DOHH2 (cell line): ENCODE data around the gene RHOG.

ENCODE experiments used
- H3F3A ChIP-seq: fragments of 200-600 bp; sonication (generic), shearing (Covaris generic); 2 replicates; pipeline ENCODE4 v1.6.0; 2016; ENCODE audit warnings: antibody characterized with exemption, mild to moderate bottlenecking; ENCODE audit not compliant: control insufficient read depth, insufficient read depth
- H3K27ac ChIP-seq: fragments of 200-600 bp; sonication (generic); 2 replicates; pipeline ENCODE4 v1.5.1; 2014; ENCODE audit warnings: low read depth, mild to moderate bottlenecking, low read length, moderate library complexity
- H3K27me3 ChIP-seq: fragments of 200-600 bp; sonication (generic); 2 replicates; pipeline ENCODE4 v1.6.1; 2014; ENCODE audit warnings: mild to moderate bottlenecking, low read length, mixed read lengths; ENCODE audit not compliant: control insufficient read depth
- H3K36me3 ChIP-seq: fragments of 200-600 bp; sonication (generic); 2 replicates; pipeline ENCODE4 v1.6.1; 2014; ENCODE audit warnings: mild to moderate bottlenecking, low read length, moderate library complexity, mixed read lengths; ENCODE audit not compliant: control insufficient read depth
- H3K4me1 ChIP-seq: fragments of 200-600 bp; sonication (generic); 2 replicates; pipeline ENCODE4 v1.6.1; 2014; ENCODE audit warnings: mild to moderate bottlenecking, low read length, mixed read lengths; ENCODE audit not compliant: control insufficient read depth
- H3K4me2 ChIP-seq: fragments of 200-600 bp; sonication (generic); 2 replicates; pipeline ENCODE4 v1.6.0; 2014; ENCODE audit warnings: mild to moderate bottlenecking, low read length, moderate library complexity
- H3K4me3 ChIP-seq: fragments of 200-600 bp; sonication (generic); 2 replicates; pipeline ENCODE4 v1.5.1; 2014; ENCODE audit warnings: mild to moderate bottlenecking, low read length, mixed read lengths
- H3K79me2 ChIP-seq: fragments of 200-600 bp; sonication (generic); 2 replicates; pipeline ENCODE4 v1.6.1; 2014; ENCODE audit warnings: mild to moderate bottlenecking, low read length, mixed read lengths; ENCODE audit not compliant: control insufficient read depth
- H3K9me2 ChIP-seq: fragments of 200-600 bp; sonication (generic); replicated peaks from 2 replicates; pipeline ENCODE4 v1.6.1; 2014; ENCODE audit warnings: mild to moderate bottlenecking, low read length, mixed read lengths; ENCODE audit not compliant: control insufficient read depth
- H3K9me3 ChIP-seq: fragments of 200-600 bp; sonication (generic); 2 replicates; pipeline ENCODE4 v1.6.1; 2014; ENCODE audit warnings: antibody characterized with exemption, low read length, mixed read lengths; ENCODE audit not compliant: control insufficient read depth, insufficient read depth
- H4K20me1 ChIP-seq: fragments of 200-600 bp; sonication (generic); 2 replicates; pipeline ENCODE4 v1.6.0; 2014; ENCODE audit warnings: low read depth, mild to moderate bottlenecking, antibody characterized with exemption, low read length, moderate library complexity; ENCODE audit not compliant: control insufficient read depth, insufficient read depth
- EZH2phosphoT487 ChIP-seq: fragments of 200-600 bp; sonication (generic); IDR thresholded peaks from 2 replicates; pipeline ENCODE4 v1.6.1; 2017; ENCODE audit warnings: borderline replicate concordance, mild to moderate bottlenecking, antibody characterized with exemption, low read length, moderate library complexity, mixed read lengths
- TF ChIP-seq, protein P1 (sequence below): fragments of 200-600 bp; sonication (generic); IDR thresholded peaks from one replicate; pipeline ENCODE4 v1.5.1; 2014; ENCODE audit warnings: antibody characterized with exemption, mild to moderate bottlenecking, low read depth, low read length; ENCODE audit not compliant: poor library complexity, severe bottlenecking

Gene RHOG

DNA sequence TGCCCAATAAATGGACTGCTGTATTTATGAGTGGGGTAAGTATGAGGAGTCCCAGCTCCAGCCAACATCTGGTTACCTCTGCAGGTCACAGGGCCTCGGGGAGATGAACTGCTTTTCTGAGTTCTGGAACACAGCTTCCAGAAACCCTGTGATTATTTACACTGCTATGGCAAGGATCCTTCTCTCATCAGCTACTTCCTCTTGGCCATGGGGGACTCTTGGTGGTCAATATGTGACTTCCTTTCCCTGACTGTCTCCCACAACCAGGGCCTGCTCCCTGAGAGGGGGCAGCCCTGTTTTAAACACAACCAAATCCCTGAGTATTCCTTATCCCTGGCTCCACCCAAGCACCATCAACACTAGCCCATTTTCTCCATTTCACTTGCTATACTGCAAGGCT, 10.0 kb downstream of the RHOG start:
- no peaks in the 10 kb centered on the region for H3K27me3 ChIP-seq
- H3K4me2 ChIP-seq: no peak overlapping the region
- H3K27ac ChIP-seq: no peak overlapping the region
- H3K36me3 ChIP-seq: peaks cover 71% of the 10 kb centered on the region
- peaks cover 17% of the 10 kb centered on the region for H3K4me1 ChIP-seq
- TF ChIP-seq, protein P1, sequence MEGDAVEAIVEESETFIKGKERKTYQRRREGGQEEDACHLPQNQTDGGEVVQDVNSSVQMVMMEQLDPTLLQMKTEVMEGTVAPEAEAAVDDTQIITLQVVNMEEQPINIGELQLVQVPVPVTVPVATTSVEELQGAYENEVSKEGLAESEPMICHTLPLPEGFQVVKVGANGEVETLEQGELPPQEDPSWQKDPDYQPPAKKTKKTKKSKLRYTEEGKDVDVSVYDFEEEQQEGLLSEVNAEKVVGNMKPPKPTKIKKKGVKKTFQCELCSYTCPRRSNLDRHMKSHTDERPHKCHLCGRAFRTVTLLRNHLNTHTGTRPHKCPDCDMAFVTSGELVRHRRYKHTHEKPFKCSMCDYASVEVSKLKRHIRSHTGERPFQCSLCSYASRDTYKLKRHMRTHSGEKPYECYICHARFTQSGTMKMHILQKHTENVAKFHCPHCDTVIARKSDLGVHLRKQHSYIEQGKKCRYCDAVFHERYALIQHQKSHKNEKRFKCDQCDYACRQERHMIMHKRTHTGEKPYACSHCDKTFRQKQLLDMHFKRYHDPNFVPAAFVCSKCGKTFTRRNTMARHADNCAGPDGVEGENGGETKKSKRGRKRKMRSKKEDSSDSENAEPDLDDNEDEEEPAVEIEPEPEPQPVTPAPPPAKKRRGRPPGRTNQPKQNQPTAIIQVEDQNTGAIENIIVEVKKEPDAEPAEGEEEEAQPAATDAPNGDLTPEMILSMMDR: no peak
- no peak for TF ChIP-seq EZH2phosphoT487
- H3K9me2 ChIP-seq: no peaks in the 10 kb centered on the region
- peaks cover 25% of the 10 kb centered on the region; the same call in 1 of the 2 replicates for H4K20me1 ChIP-seq
- H3F3A ChIP-seq: no peaks in the 10 kb centered on the region
- peaks cover 58% of the 10 kb centered on the region for H3K79me2 ChIP-seq
- no peak overlapping the region for H3K4me3 ChIP-seq
- no peaks in the 10 kb centered on the region for H3K9me3 ChIP-seq

DNA sequence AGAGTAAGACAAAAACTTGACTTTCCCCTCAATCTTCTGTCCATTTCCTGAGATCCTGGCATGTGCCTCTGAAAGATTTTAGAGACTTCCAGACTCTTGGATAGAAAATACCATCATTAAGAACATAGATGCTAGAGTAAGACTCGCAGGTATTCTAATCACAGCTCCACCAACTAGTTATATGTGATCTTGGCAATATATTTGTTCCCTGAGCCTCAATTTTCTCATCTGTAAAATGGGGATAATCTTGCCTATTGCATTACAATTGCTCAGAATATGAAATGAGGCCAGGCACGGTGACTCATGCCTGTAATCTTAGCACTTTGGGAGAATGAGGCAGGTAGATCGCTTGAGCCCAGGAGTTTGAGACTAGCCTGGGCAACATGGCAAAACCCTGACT, 10.7 kb downstream of the RHOG start:
- H3K9me3 ChIP-seq: no peaks in the 10 kb centered on the region
- H4K20me1 ChIP-seq: peaks cover 19% of the 10 kb centered on the region; the same call in 1 of the 2 replicates
- peaks cover 71% of the 10 kb centered on the region for H3K36me3 ChIP-seq
- no peaks in the 10 kb centered on the region for H3F3A ChIP-seq
- H3K4me1 ChIP-seq: peaks cover 11% of the 10 kb centered on the region
- H3K9me2 ChIP-seq: no peaks in the 10 kb centered on the region
- peaks cover 51% of the 10 kb centered on the region for H3K79me2 ChIP-seq
- H3K27ac ChIP-seq: no peak overlapping the region
- H3K4me3 ChIP-seq: no peak overlapping the region
- H3K27me3 ChIP-seq: no peaks in the 10 kb centered on the region
- no peak overlapping the region for H3K4me2 ChIP-seq
- TF ChIP-seq, protein P1: no peak
- no peak for TF ChIP-seq EZH2phosphoT487

DNA sequence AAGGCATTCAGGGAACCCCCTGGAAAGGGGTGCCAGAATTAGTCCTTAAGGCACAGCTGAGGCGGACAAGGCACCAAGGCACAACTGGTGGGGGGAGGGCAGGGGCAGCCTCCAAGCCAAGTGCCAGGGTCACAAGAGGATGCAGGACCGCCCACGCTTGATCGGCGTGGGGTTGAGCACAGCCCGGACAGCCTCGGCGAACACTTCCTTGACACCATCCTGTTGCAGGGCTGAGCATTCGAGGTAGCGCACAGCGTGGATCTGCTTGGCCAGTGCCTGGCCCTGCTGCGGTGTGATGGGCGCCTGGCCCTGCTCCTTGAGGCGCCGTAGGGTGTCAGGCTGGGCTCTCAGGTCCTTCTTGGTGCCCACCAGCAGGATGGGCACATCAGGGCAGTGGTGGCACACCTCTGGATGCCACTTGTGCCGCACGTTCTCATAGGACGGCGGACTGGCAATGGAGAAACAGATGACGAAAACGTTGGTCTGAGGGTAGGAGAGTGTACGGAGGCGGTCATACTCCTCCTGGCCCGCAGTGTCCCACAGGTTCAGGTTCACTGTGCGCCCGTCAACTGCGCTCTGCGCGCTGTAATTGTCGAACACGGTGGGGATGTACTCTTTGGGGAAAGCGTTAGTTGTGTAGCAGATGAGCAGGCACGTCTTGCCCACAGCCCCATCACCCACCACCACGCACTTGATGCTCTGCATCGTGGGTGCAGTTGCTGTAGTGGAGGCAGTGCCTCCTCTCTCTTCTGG, 13.1 kb downstream of the RHOG start:
- no peaks in the 10 kb centered on the region for H3K4me1 ChIP-seq
- H3F3A ChIP-seq: no peaks in the 10 kb centered on the region
- H3K27me3 ChIP-seq: no peaks in the 10 kb centered on the region
- no peaks in the 10 kb centered on the region for H3K9me3 ChIP-seq
- H3K4me3 ChIP-seq: no peak overlapping the region
- TF ChIP-seq, protein P1: no peak
- no peak for TF ChIP-seq EZH2phosphoT487
- no peak overlapping the region for H3K4me2 ChIP-seq
- H3K36me3 ChIP-seq: peaks cover 57% of the 10 kb centered on the region
- H3K9me2 ChIP-seq: no peaks in the 10 kb centered on the region
- no peak overlapping the region for H3K27ac ChIP-seq
- 0 out of 2 replicates have a peak, but pooled peaks cover 8% of the 10 kb centered on the region for H4K20me1 ChIP-seq
- H3K79me2 ChIP-seq: peaks cover 27% of the 10 kb centered on the region
